K562 (cell line): Measurements from ENCODE around the gene FOXP3. TPM values are rescaled to one million over a fixed set of nuclear protein-coding genes. Genes with fewer than 3 reads are reported as not detected.

Experiments
- ASH1L ChIP-seq: fragments of 450-650 bp; IDR thresholded peaks from 2 replicates; pipeline ENCODE4 v1.6.1; 2018; ENCODE audit warnings: borderline replicate concordance, mild to moderate bottlenecking, low read depth; ENCODE audit not compliant: partially characterized antibody
- CCAR2 ChIP-seq: fragments of 200-400 bp; formaldehyde crosslinking; IDR thresholded peaks from 2 replicates; pipeline ENCODE4 v1.6.1; 2017; ENCODE audit warnings: mild to moderate bottlenecking, low read depth, low read length
- COPS2 ChIP-seq: fragments of 450-650 bp; conservative IDR thresholded peaks from 2 replicates; pipeline ENCODE4 v1.6.1; 2016; ENCODE audit warnings: mild to moderate bottlenecking, moderate library complexity
- CREBBP ChIP-seq: IDR thresholded peaks from one replicate; pipeline ENCODE4 v1.6.1; 2012; ENCODE audit warnings: low read depth, mild to moderate bottlenecking, control low read depth, inconsistent platforms, low read length
- ESRRA ChIP-seq: fragments of 450-650 bp; IDR thresholded peaks from 2 replicates; pipeline ENCODE4 v1.6.1; 2014; ENCODE audit warnings: low read depth, mild to moderate bottlenecking, moderate library complexity, borderline replicate concordance
- FOXJ3 ChIP-seq: sonication (generic); formaldehyde crosslinking; IDR thresholded peaks from 2 replicates; pipeline ENCODE4 v1.4.0; 2020; ENCODE audit warnings: mild to moderate bottlenecking, missing genetic modification reagents
- FUS ChIP-seq: fragments of 200-400 bp; formaldehyde crosslinking; optimal IDR thresholded peaks from 2 replicates; pipeline ENCODE3; 2017; ENCODE audit warnings: low read depth, low read length
- GTF2F1 ChIP-seq: IDR thresholded peaks from 2 replicates; pipeline ENCODE4 v1.6.1; 2011; ENCODE audit warnings: low read depth, low read length, improper control_type of control experiment
- JUND ChIP-seq, 2 experiments: IDR thresholded peaks; 2 replicates in 1 of 2; 3 replicates in 1 of 2; pipeline ENCODE4 v1.6.1; 2011; ENCODE audit warnings: borderline replicate concordance in 2 of 2, low read depth in 2 of 2, low read length in 2 of 2, improper control_type of control experiment in 1 of 2, missing biosample characterization in 1 of 2, missing genetic modification characterization in 1 of 2, missing genetic modification reagents in 1 of 2
- KLF16 ChIP-seq: IDR thresholded peaks from 2 replicates; pipeline ENCODE4 v1.6.1; 2016; ENCODE audit warnings: antibody characterized with exemption
- MAFG ChIP-seq: fragments of 450-650 bp; conservative IDR thresholded peaks from 2 replicates; pipeline ENCODE4 v1.6.1; 2016; ENCODE audit warnings: missing genetic modification characterization, missing compliant biosample characterization
- POLR3A ChIP-seq: IDR thresholded peaks from 2 replicates; pipeline ENCODE4 v1.6.1; 2011; ENCODE audit warnings: borderline replicate concordance, mild to moderate bottlenecking, moderate library complexity; ENCODE audit not compliant: insufficient read length, insufficient read depth; ENCODE audit errors: extremely low read depth
- RFX7 ChIP-seq: fragments of 250-450 bp; sonication (Bioruptor Pico); IDR thresholded peaks from 2 replicates; pipeline ENCODE4 v1.5.1; 2021; ENCODE audit warnings: mild to moderate bottlenecking
- TARDBP ChIP-seq: fragments of 450-650 bp; IDR thresholded peaks from 2 replicates; pipeline ENCODE4 v1.6.1; 2016
- U2AF2 ChIP-seq: fragments of 200-400 bp; formaldehyde crosslinking; optimal IDR thresholded peaks from 2 replicates; pipeline ENCODE3; 2017; ENCODE audit warnings: low read depth, mild to moderate bottlenecking, low read length
- ZNF212 ChIP-seq: fragments of 450-650 bp; formaldehyde crosslinking; IDR thresholded peaks from 2 replicates; pipeline ENCODE4 v1.4.0; 2020; ENCODE audit warnings: mild to moderate bottlenecking
- ZNF408 ChIP-seq: fragments of 250-450 bp; sonication (Bioruptor Pico); IDR thresholded peaks from 2 replicates; pipeline ENCODE4 v1.4.0; 2020; ENCODE audit warnings: low read depth, mild to moderate bottlenecking, moderate library complexity
- polyA plus RNA-seq, 8 experiments: library from polyadenylated mRNA; depleted of rRNA in 4 of 8; stranded (reverse) in 5 of 8; unstranded in 3 of 8; fragments of >200 nt; fragmentation: Nextera tagmentation in 2 of 8; fragmentation: Illumina TruSeq in 1 of 8; extraction: Ambion mirVana in 2 of 8; extraction: Trizol in 1 of 8; gene quantifications; 2 replicates each; pipeline versions ENCODE4 v1.2.1 to v1.2.3, GENCODE V29; 2011 to 2014; ENCODE audit warnings: inconsistent platforms in 1 of 8, missing spikeins in 1 of 8
- total RNA-seq, 7 experiments: library from RNA; depleted of rRNA in 6 of 7; stranded (reverse); fragments of >200 nt in 6 of 7; fragmentation: Illumina TruSeq in 2 of 7; extraction: Trizol in 2 of 7; gene quantifications; 2 replicates each; pipeline versions ENCODE4 v1.2.1 to v1.2.3, GENCODE V29; 2011 to 2021; ENCODE audit warnings: low replicate concordance in 1 of 7
- TF ChIP-seq, protein P1 (sequence below): fragments of 450-650 bp; IDR thresholded peaks from 2 replicates; pipeline ENCODE4 v1.6.1; 2016; ENCODE audit warnings: mild to moderate bottlenecking, moderate library complexity

FOXP3 gene
- total and polyA plus RNA-seq, 9 of the 15 experiments (the other 6 are each of a cell fraction or from before 2014, with no cell fraction given): 0.04 to 0.24 (median 0.07) TPM; not detected in 4

DNA sequence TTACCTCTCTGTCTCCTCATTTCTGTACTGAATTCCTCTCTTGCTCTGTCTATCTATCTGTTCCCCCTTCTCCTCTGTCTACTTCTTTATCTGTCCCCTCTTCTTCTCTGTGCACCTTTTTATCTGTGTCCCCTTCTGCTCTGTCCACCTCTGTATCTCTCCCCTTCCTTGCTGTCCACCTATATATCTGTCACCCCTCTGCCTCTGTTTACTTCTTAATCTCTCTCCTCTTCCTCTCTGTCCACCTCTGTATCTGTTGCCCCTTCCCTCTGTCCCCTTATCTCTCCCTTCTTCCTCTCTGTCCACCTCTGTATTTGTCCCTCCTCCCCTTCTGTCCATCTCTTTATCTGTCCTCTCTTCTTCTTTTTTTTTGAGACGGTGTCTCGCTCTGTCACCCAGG lies 20.3 kb downstream of the FOXP3 start (continued):
- TF ChIP-seq, protein P1, sequence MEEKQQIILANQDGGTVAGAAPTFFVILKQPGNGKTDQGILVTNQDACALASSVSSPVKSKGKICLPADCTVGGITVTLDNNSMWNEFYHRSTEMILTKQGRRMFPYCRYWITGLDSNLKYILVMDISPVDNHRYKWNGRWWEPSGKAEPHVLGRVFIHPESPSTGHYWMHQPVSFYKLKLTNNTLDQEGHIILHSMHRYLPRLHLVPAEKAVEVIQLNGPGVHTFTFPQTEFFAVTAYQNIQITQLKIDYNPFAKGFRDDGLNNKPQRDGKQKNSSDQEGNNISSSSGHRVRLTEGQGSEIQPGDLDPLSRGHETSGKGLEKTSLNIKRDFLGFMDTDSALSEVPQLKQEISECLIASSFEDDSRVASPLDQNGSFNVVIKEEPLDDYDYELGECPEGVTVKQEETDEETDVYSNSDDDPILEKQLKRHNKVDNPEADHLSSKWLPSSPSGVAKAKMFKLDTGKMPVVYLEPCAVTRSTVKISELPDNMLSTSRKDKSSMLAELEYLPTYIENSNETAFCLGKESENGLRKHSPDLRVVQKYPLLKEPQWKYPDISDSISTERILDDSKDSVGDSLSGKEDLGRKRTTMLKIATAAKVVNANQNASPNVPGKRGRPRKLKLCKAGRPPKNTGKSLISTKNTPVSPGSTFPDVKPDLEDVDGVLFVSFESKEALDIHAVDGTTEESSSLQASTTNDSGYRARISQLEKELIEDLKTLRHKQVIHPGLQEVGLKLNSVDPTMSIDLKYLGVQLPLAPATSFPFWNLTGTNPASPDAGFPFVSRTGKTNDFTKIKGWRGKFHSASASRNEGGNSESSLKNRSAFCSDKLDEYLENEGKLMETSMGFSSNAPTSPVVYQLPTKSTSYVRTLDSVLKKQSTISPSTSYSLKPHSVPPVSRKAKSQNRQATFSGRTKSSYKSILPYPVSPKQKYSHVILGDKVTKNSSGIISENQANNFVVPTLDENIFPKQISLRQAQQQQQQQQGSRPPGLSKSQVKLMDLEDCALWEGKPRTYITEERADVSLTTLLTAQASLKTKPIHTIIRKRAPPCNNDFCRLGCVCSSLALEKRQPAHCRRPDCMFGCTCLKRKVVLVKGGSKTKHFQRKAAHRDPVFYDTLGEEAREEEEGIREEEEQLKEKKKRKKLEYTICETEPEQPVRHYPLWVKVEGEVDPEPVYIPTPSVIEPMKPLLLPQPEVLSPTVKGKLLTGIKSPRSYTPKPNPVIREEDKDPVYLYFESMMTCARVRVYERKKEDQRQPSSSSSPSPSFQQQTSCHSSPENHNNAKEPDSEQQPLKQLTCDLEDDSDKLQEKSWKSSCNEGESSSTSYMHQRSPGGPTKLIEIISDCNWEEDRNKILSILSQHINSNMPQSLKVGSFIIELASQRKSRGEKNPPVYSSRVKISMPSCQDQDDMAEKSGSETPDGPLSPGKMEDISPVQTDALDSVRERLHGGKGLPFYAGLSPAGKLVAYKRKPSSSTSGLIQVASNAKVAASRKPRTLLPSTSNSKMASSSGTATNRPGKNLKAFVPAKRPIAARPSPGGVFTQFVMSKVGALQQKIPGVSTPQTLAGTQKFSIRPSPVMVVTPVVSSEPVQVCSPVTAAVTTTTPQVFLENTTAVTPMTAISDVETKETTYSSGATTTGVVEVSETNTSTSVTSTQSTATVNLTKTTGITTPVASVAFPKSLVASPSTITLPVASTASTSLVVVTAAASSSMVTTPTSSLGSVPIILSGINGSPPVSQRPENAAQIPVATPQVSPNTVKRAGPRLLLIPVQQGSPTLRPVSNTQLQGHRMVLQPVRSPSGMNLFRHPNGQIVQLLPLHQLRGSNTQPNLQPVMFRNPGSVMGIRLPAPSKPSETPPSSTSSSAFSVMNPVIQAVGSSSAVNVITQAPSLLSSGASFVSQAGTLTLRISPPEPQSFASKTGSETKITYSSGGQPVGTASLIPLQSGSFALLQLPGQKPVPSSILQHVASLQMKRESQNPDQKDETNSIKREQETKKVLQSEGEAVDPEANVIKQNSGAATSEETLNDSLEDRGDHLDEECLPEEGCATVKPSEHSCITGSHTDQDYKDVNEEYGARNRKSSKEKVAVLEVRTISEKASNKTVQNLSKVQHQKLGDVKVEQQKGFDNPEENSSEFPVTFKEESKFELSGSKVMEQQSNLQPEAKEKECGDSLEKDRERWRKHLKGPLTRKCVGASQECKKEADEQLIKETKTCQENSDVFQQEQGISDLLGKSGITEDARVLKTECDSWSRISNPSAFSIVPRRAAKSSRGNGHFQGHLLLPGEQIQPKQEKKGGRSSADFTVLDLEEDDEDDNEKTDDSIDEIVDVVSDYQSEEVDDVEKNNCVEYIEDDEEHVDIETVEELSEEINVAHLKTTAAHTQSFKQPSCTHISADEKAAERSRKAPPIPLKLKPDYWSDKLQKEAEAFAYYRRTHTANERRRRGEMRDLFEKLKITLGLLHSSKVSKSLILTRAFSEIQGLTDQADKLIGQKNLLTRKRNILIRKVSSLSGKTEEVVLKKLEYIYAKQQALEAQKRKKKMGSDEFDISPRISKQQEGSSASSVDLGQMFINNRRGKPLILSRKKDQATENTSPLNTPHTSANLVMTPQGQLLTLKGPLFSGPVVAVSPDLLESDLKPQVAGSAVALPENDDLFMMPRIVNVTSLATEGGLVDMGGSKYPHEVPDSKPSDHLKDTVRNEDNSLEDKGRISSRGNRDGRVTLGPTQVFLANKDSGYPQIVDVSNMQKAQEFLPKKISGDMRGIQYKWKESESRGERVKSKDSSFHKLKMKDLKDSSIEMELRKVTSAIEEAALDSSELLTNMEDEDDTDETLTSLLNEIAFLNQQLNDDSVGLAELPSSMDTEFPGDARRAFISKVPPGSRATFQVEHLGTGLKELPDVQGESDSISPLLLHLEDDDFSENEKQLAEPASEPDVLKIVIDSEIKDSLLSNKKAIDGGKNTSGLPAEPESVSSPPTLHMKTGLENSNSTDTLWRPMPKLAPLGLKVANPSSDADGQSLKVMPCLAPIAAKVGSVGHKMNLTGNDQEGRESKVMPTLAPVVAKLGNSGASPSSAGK: no peak
- TF ChIP-seq CREBBP (no peak), JUND (IDR thresholded peaks at IDR 0.05; ENCODE audit: borderline replicate concordance, low read depth, low read length) (no peak; the same call in 1 of the 2 replicates), JUND (tag; IDR thresholded peaks at IDR 0.05; ENCODE audit: borderline replicate concordance, low read depth, low read length) (no peak; the same call in 2 of the 3 replicates), FUS (no peak), POLR3A (no peak), ZNF212 (CRISPR knock-in tag) (no peak), U2AF2 (no peak), TARDBP (no peak), COPS2 (no peak), KLF16 (peak; percentile 75; the same call in 1 of the 2 replicates), CCAR2 (no peak), ZNF408 (CRISPR knock-in tag) (no peak), ESRRA (no peak), ASH1L (peak; percentile 50), RFX7 (CRISPR knock-in tag) (no peak), MAFG (tag) (no peak), FOXJ3 (no peak), GTF2F1 (no peak)
